Dedifferentiated amniotic fluid mesenchymal stem cell (primary cell): ENCODE measurements around the gene ITIH3.
A peak's percentile ranks its signal among the peaks of the same experiment; 100 is the strongest.

Source experiments
- DNase-seq: peaks from one replicate; pipeline ENCODE4 v3.0.0-alpha.2; 2016; ENCODE audit errors: extremely low spot score

Gene ITIH3

GRCh38 chr3:52795298-52795900 lies 803 bp downstream of the ITIH3 start:
- no peak for DNase-seq

DNA sequence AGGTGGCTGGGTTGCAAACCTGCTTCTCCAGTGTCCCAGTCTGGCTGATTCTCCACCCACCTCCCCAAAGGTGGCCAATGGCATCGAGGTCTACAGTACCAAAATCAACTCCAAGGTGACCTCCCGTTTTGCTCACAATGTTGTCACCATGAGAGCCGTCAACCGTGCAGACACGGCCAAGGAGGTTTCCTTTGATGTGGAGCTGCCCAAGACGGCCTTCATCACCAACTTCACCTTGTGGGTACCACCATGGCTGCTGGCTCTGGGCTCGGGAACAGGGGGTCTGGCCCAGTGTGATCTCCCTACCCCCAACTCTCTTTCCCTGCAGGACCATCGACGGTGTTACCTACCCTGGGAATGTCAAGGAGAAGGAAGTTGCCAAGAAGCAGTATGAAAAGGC lies 1.8 kb downstream of the ITIH3 start:
- no peak for DNase-seq

GRCh38 chr3:52798376-52798977 lies 3.9 kb downstream of the ITIH3 start:
- no peak for DNase-seq

DNA sequence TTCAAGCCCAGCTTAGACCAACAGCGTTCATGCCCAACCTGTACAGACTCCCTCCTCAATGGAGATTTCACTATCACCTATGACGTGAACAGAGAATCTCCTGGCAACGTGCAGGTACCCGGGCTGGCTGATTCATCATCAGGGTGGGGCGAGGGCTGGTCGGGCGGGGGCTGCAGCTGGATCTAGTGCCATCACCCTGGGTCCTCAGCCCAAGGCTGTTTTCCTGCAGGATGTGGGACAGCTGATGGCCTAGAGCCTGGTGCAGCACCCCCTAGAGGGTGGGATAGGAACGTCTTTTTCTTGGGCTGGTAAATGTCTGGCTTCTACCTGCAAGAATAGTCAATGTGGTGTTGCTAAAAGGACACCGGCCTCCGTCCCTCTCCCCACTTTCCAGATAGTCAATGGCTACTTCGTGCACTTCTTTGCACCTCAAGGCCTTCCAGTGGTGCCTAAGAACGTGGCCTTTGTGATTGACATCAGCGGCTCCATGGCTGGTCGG lies 4.4 kb downstream of the ITIH3 start:
- no peak for DNase-seq

DNA sequence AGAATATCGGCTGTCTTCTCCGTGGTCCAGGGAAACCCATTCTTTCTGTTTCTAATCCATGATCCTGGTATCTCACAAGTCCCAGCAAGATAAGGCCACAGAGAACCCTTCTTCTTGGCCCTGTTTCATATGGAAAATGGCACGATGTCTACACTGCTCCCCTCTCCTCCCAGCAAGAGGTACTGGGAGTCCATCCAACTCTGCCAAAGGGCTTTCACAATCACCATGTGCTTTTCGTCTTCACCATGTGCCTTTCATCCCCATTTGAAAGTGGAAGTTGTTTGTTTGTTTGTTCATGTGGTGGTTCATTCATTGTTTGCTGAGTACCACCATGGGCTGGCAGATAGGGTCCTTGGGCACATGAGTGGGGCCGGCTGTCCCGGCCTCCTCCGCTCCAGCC lies 5.5 kb downstream of the ITIH3 start:
- DNase-seq = no peak

DNA sequence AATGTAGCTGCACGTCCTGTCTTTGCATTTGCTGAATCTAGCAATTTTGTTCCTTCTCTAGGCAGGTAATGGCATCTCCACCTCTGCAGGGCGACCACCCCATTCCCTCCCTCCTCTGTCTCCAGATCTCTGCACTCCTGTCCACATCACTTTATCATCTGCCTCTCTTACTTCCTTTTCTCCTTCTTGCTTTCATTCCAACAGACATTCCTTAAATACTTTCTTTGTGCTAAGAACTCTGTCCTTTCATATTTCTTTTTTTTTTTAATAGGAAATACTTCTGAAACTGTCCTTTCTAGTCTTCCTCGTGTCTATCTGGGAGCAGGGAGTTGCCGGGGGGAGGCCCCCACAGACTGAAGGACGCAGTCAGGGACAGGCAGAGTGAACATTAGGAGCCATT lies 7.2 kb downstream of the ITIH3 start:
- peak; percentile 15 for DNase-seq

DNA sequence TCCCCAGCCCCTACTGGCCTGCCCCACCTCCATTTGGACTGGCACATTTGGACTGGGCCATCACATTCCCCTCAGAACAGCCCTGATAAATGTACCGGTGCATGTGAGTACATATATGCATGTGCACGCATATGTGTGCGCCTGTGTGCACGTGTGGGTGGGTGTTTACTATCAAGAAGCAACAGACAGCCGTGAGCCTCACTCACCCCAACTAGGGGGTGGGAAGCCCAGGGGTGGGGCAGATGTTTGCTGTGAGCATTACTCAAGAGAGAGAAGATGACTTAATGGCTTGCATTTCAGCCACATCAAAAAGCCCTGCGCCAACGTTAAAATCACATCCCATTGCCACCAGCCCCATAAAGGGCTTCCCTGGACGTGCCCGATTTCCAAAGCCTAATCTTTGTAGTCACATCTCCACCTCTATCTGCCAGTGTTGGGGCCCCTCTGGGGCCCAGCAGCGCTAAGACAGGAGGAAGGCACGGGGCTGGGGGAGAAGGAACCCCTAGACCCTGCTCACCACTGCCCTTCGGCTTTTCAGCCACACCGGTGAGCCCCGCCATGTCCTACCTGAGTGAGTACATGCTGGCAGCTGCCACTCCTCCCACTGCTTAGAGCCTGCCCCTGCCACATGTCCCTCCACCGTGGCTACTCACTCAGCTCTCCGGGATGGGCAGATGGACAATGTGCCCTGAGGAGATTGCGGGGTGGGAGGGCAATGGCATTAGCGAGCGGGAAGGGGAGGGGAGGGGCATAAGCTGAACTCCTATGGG lies 10.9 kb downstream of the ITIH3 start:
- DNase-seq = no peak

DNA sequence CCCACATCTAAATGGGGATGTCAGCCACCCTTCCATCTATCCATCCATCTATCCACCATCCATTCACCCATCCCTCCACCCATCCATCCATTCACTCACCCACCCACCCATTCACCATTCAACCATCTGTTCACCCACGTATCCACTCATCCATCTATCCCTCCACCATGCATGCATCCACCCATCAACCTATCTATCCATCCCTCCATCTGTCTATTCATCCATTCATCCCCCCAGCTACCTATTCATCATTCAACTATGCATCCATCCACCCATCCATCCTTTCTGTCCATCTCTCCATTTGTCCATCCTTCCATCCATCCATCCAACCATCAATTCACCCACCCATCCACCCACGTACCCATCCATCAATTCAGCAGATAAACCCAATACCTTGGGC lies 14.6 kb downstream of the ITIH3 start:
- no peak for DNase-seq

DNA sequence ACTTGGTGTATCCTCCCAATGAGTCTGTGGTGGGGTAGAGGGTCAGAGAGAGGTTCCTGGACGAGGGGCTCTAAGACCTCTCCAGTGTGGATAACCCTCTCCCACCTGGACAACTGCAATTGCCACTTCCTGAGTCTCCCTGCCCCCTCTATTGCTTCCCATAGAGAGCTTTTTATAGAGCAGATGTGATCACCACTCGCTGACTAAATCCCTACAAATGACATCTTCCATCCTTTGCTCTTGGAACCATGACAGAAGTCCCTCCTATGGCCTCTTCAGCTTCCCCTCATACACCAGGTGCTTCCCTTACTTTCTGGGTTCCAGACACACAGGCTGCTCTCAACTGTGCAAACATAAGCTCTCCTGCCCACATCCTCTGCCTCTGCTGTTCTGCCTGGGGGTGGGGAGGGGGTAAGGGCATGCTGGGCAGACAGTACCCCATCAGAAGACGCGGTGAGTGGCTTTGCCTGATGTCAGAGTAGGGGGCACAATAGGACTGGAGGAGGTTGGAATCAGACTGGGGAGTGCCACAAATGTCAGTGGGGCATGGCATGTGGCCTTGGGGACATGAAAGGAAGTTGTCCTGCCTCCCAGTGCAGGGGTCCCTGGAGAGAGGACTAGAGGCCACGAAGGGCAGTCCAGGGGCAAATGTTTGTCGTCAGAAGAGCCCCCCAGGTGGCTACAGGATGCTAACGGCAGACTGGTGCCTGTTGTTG lies 15.2 kb downstream of the ITIH3 start:
- DNase-seq = no peak

- DNase-seq = no peak
Measured at GRCh38 chr3:52810923-52811322, 16.3 kb downstream of the ITIH3 start.

GRCh38 chr3:52811452-52812011 lies 16.9 kb downstream of the ITIH3 start:
- no peak for DNase-seq

DNA sequence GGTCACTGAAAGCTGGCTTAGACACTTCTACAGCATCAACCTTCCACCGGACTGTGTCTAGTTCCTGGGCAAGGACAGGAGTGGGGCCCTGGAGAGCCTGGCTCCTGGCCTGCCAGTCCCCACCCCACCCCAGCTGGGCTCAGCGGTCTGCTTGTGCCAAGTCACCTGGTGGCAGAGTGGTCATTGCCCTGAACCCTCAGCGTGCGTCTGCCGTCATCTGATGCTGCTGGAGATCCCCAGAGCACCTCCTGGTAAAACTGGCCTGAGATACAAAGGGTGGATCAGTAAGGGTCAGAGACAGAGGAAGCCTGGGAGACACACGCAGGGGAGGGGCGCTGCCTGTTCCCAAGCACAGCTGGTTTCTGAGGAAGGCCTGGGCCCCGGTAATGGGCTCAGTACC lies 19.2 kb downstream of the ITIH3 start:
- DNase-seq = no peak

DNA sequence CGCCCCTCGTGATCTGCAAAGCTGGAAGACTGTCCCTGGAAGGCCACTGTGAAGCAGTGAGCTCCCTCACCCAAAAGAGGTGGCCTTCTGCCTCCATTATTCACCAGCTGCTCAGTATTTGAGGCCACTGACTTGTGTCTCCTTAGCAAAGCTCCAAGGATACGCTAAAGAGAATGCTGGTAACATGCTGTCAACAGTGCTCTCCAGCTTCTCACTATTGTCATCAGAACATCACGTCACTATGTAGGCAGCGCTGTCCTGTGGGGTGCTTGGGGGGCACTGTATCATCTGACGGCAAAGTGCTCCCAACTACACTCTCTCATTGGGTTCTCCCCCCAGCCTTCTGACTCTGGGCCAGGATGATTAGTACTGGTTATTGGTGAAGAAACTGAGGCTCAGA lies 21.6 kb downstream of the ITIH3 start:
- no peak for DNase-seq

DNA sequence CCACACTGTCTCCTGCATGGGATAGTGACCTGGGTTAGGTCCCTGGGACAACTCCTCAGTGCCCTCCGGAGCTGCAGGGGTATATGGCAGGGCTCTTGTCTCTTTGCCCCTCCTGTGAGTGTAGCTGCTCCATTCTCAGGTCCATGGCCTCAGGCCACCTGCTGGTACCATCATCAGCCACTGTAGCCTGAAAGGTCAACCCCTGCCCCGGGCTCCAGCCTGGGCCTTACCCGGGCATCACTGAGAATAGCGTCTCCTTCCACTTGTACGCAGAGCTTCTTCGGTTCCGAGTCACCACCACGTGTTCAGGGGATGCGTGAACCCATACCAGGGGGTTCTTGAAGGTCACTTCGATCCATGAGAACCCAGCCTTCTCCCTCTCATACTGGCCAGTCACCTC lies 22.1 kb downstream of the ITIH3 start:
- DNase-seq = no peak

- DNase-seq = no peak
Measured at GRCh38 chr3:52817221-52817620, 22.6 kb downstream of the ITIH3 start.

GRCh38 chr3:52817860-52818259 lies 23.3 kb downstream of the ITIH3 start:
- DNase-seq = no peak

DNA sequence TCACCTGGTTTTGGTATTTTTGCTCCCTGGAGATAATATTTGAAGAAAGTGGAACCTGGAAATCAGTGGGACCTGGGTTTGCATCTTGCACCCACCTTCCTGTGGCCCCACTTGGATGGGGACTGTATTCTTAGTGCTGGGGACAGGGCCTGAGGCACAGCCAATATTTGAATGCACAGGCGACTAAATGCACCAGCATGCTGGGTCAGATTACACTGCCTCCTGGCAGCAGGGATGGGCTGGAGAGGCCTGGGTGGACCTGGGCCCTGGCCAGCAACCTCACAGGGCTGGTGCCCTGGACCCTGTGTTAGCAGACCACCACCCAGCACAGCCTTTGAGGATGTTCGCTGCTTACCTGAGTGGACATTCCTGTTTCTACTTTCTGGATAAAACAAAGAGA lies 25.3 kb downstream of the ITIH3 start:
- DNase-seq = no peak

- DNase-seq = no peak
Measured at GRCh38 chr3:52820736-52821135, 26.1 kb downstream of the ITIH3 start.

- no peak for DNase-seq
Measured at GRCh38 chr3:52822363-52822762, 27.8 kb downstream of the ITIH3 start.

DNA sequence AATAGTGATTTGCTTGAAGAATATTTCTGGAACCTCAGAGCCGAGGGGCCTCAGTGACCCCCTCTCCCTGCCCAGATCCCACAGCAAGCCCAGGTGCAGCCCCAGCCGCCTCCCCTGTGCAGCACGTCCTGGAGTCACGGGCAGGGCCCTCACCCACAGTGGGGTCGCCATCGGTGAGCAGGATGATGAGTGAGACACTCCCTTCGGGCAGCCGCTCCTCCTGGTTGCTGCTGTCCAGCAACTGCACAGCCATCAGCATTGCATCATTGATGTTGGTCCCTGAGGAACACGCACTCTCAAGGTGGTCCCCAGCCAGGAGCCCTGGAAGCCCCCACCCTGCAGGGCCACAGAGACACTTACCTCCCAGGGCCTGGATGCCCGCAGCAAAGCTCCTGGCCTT lies 29.4 kb downstream of the ITIH3 start:
- no peak for DNase-seq

GRCh38 chr3:52827441-52827840 lies 32.8 kb downstream of the ITIH3 start:
- no peak for DNase-seq

- DNase-seq = no peak
Measured at GRCh38 chr3:52827866-52828376, 33.3 kb downstream of the ITIH3 start.
